ENCODE data around the gene CT47B1. TPM values are rescaled to one million over a fixed set of nuclear protein-coding genes. Genes with fewer than 3 reads are reported as not detected.

The CT47B1 gene
- total RNA-seq, 1 experiment from 2014 or later, result not detected

DNA sequence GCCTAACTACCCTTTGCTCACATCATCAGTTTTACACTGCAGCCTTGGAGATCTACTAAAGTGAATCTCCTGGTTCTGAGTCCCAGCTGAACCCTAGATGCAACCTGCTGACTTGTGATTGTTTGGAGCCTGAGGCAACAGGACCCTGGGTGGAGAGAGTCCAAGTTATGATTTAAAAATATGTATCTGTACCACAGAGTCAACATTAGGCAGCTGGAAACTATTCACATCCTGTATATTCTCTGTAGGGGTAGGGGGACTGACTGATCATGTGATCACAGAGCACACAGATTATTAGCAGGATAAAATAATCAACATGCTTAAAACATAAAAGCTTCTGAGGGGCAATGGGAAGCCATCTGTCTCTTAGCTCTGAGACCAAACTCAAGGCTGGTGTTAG lies 52.1 kb downstream of the CT47B1 start:
- RAD21 ChIA-PET (ENCODE audit: low non-redundant PET in 1 of 2, low total read pairs in 2 of 2, uncharacterized antibody in 2 of 2, unreplicated experiment in 2 of 2), result no interaction called here
- H3K27me3 ChIP-seq (ENCODE audit: insufficient read depth, low read length), result no peaks in the 10 kb centered on the region
- no peaks in the 10 kb centered on the region for H3K4me1 ChIP-seq (ENCODE audit: control insufficient read depth in 1 of 2, insufficient read depth in 2 of 2, low read length in 2 of 2)
- no peaks in the 10 kb centered on the region for H4K20me1 ChIP-seq (ENCODE audit: insufficient read depth)
- H3K4me3 ChIP-seq (replicated peaks in 1 of 2; ENCODE audit: low read depth in 1 of 2, low read length in 2 of 2), result no peak overlapping the region
- no peak for TF ChIP-seq YY1 (IDR thresholded peaks at IDR 0.05; ENCODE audit: extremely low read depth, insufficient replicate concordance, low read depth, low read length)
- TF ChIP-seq ZFX (IDR thresholded peaks at IDR 0.05), result no peak
- TF ChIP-seq ZNF274 (IDR thresholded peaks at IDR 0.05; ENCODE audit: low read depth, low read length), result no peak
- no peak for TF ChIP-seq RAD21 (IDR thresholded peaks at IDR 0.05; ENCODE audit: low read depth)
- no peak for TF ChIP-seq JUND (IDR thresholded peaks at IDR 0.05)
- TF ChIP-seq CEBPB (IDR thresholded peaks at IDR 0.05; ENCODE audit: low read depth), result no peak
- no peak for TF ChIP-seq ELF1 (IDR thresholded peaks at IDR 0.05; ENCODE audit: borderline replicate concordance, low read depth)
- TF ChIP-seq FOSL1 (IDR thresholded peaks at IDR 0.05; ENCODE audit: low read depth), result no peak
- no peak for TF ChIP-seq SP1 (IDR thresholded peaks at IDR 0.05; ENCODE audit: low read depth)
- TF ChIP-seq, protein P1, sequence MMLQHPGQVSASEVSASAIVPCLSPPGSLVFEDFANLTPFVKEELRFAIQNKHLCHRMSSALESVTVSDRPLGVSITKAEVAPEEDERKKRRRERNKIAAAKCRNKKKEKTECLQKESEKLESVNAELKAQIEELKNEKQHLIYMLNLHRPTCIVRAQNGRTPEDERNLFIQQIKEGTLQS (IDR thresholded peaks at IDR 0.05), result no peak
- intact Hi-C loops (cut with micrococcal nuclease), result no loop called here
- no peaks in the 10 kb centered on the region for H3K9me2 ChIP-seq (ENCODE audit: insufficient read depth)
- BruUV-seq (replicated peaks), result no TSS peak
- no peaks in the 10 kb centered on the region for H3K9me3 ChIP-seq (ENCODE audit: control insufficient read depth in 1 of 2, insufficient read depth in 1 of 2, low read depth in 1 of 2, low read length in 2 of 2)
- DNase-seq (ENCODE audit: low read depth, low spot score) (no peak), ATAC-seq (no peak)
- no peaks in the 10 kb centered on the region for H3K36me3 ChIP-seq (ENCODE audit: control insufficient read depth in 1 of 2, insufficient read depth in 2 of 2, low read length in 2 of 2)
- H2AFZ ChIP-seq (ENCODE audit: low read depth, low read length, poor library complexity, severe bottlenecking), result no peak overlapping the region
- no peaks in the 10 kb centered on the region for H3K79me2 ChIP-seq (ENCODE audit: insufficient read depth, low read length)
- POLR2A ChIA-PET, result no interaction called here
- no peak overlapping the region for H3K9ac ChIP-seq (ENCODE audit: low read length)
- CTCF ChIA-PET, result no interaction called here
- no peak overlapping the region for H3K4me2 ChIP-seq (ENCODE audit: low read length)
- H3K27ac ChIP-seq (ENCODE audit: low read depth, low read length), result no peak overlapping the region

Other genes with a start within 250 kb of the CT47B1 start
- gene C1GALT1C1, start 245.8 kb downstream of the CT47B1 start, total RNA-seq (2021; ENCODE audit: unreplicated experiment), result 15.4 TPM
- not detected for gene CT47A11, start 61.3 kb upstream of the CT47B1 start, total RNA-seq (2021; ENCODE audit: unreplicated experiment)
- not detected for gene CT47A10, start 66.2 kb upstream of the CT47B1 start, total RNA-seq (2021; ENCODE audit: unreplicated experiment)
- gene CT47A9, start 71.0 kb upstream of the CT47B1 start, total RNA-seq (2021; ENCODE audit: unreplicated experiment), result not detected
- not detected for gene CT47A8, start 75.9 kb upstream of the CT47B1 start, total RNA-seq (2021; ENCODE audit: unreplicated experiment)
- gene CT47A7, start 80.7 kb upstream of the CT47B1 start, total RNA-seq (2021; ENCODE audit: unreplicated experiment), result not detected
- not detected for gene CT47A6, start 85.6 kb upstream of the CT47B1 start, total RNA-seq (2021; ENCODE audit: unreplicated experiment)
- gene CT47A5, start 90.5 kb upstream of the CT47B1 start, total RNA-seq (2021; ENCODE audit: unreplicated experiment), result not detected
- not detected for gene CT47A4, start 95.3 kb upstream of the CT47B1 start, total RNA-seq (2021; ENCODE audit: unreplicated experiment)
- gene CT47A3, start 100.2 kb upstream of the CT47B1 start, total RNA-seq (2021; ENCODE audit: unreplicated experiment), result not detected
- not detected for gene CT47A2, start 105.1 kb upstream of the CT47B1 start, total RNA-seq (2021; ENCODE audit: unreplicated experiment)
- not detected for gene CT47A1, start 109.9 kb upstream of the CT47B1 start, total RNA-seq (2021; ENCODE audit: unreplicated experiment)
- gene GLUD2, start 171.7 kb upstream of the CT47B1 start, total RNA-seq (2021; ENCODE audit: unreplicated experiment), result 0.22 TPM

All from HCT116 (cell line).